NCI-H146 treated with DMSO at 0.1 percent for 48 hours (cell line): ENCODE results near the gene TAF4.
"Not testable (repeated sequence)": the region's sequence is repeated elsewhere in the genome, so short reads cannot be mapped to it uniquely, and the experiment has no call there.

Source experiments
- DNase-seq: peaks from one replicate; lab custom pipeline; 2025; ENCODE audit not compliant: unreplicated experiment; lab: John Stamatoyannopoulos, UW

TAF4 gene

GRCh38 chr20:62007127-62007647, 58.5 kb downstream of the TAF4 start:
- DNase-seq = no peak

DNA sequence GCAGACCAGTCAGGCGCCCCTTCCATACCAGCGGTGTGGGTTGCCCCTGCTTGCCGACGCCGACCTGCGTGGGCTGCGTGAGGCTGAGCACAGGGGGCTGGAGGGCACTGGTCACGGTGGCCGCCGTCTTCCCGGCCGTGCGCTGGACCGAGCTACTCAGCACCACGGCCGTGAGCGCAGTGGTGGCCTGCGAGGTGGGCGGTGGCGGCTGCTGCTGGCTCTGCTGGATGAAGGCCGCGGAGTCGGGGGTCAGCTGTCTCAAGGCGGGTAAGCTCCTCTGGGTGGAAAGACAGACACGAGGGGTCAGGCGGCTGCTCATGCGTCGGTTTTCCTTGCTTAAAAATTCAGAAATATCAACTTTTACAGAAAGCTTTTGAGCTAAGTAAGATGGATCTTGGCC, 59.2 kb downstream of the TAF4 start:
- DNase-seq = no peak

- no peak for DNase-seq
Observed at GRCh38 chr20:62004614-62005013, 61.1 kb downstream of the TAF4 start.

DNA sequence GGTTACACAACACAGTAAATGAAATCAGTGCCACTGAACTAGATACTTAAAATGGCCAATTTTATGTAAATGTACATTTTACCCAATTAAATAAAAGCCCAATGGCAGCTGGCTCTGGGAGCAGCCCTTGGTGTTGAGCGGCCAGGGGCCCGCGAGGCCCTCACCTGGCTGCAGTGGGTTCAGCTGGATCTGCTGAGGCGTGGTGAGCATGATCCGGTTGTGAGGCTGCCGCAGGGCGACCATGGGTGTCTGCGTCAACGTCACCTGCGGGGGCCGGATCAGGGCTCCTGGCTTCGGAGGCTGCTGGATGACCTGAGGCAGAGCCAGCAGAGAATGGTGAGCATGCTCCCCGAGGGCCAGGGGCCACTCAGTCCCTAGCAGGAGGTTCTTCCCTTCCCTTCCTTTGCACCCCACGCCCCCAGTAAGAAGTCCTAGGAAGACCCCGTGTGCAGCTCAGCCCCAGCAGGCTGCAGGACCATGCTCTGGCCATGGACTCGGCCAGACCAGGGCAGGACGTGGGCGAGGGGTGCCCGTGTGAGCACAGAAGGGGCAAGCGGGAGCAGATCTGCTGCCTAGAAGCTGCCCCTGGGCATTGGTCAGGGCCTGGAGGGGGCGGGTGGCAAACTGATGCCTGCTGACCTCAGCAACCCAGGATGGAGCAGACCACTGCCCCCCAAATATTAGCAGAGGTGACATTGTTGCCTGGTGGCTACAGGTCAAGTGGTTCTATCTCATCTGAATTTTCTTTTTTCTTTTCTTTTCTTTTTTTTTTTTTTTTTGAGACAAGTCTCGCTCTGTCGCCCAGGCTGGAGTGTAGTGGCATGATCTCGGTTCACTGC, 61.9 kb downstream of the TAF4 start:
- DNase-seq = no peak

DNA sequence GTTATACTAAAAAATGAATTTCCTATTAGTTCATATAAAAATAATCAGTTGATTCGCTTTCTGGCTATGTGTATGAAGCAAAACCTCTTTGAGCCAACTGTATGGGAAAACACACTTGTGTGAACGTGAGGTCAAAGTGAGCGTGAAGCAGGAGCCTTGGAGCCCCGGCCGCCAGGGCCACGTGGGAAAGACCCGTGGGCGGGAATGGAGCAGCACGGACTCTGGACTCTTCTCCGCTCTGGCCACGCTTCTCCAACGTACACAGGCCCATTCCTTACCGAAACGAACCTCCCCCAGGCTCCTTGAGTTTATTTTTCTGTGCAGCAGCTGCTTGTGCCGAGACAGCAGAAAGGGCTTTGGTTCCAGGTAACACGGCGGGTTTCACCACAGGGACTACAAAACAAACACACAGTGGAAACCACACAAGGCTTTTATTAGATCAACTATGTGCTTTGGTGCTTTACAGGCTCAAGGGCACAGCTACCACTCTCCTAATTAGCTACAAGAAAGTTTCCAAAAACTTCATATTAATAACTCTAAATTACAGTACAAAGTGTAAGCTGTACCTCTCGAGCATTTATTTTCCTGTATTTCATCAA, 62.7 kb downstream of the TAF4 start:
- no peak for DNase-seq

DNA sequence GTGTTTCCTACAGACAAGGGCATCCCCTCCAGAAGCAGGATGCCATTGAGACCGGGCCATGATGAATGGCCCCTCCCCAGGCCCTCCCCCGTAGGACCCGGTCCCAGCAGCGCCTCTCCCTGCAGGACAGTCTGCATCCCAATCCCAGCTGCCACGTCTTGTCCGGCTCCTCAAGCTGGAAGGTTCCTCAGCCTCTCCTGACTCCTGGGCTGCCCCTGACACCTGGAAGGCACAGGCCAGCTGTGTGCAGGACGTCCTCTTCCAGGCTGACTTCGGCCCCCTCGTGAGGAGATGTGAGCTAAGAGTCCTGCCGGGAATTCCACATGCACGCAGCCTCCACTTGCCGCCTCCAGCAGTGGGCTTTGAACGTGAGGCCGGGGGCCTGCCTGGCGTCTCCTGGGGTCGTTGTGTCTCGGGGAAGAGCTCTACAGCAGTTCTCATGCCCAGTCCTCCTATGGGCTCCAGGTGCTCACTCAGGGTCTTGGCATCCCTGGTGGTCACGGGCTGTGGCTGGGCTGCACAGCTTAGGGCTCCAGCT, 64.4 kb downstream of the TAF4 start:
- no peak for DNase-seq

DNA sequence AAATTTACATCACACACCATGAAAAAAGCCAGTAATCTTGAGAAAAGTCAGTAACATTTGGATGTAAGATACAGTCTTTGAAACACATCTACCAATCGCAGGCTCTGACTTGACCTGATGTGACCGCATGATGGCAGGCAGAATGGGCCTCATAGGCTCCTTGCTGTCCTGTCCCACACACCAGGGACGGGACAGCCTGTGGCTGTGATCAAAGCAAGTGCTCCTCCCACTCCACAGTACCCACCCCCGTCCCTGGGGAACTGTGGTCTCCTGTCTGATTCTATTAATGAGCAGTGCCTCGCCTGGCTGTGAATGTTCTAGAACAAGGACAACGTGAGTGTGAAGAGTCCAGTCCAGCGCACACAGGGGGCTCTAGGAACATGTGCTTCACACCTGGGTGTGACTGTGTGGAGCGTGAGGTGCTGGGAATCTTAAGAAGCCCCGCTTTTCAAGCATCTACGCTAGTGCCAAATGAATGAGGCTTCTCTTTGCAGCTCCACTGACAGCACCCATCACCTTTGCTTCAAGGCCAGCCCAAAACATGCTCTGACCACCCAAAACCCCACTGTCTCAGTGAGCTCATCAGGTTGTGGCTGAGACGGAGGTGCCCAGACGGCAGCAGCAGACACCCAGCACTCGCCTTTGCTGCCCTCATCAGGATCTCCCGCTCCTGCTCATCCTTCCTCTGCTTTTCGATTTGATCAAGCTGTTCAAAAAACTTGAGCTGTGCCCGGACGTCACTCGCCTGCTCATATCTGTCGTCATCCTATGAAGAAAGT, 67.1 kb downstream of the TAF4 start:
- DNase-seq = no peak

GRCh38 chr20:61997891-61998290, 67.8 kb downstream of the TAF4 start:
- no peak for DNase-seq

GRCh38 chr20:61997372-61997771, 68.3 kb downstream of the TAF4 start:
- DNase-seq = no peak

- DNase-seq = no peak
Observed at GRCh38 chr20:61994546-61994945, 71.1 kb downstream of the TAF4 start.

DNA sequence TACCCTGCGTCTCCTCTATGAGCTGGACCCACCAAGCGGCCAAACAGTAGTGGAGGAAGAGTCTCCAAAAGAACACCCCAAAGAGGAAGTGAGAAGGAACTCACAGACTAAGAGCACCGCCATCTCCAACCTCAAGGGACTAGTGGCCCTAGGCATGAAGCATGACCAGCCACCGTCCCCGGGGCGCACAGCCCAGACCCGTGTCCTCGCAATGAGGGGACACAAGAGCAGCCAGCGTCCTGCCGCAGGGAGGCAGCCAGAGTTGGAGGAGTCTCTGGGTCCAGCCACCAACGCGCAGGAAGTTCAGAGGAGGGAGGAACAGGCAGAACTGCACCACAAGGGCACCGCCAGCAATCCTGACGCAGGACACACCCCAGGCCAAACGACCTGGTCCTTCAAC, 72.6 kb downstream of the TAF4 start:
- DNase-seq = no peak

DNA sequence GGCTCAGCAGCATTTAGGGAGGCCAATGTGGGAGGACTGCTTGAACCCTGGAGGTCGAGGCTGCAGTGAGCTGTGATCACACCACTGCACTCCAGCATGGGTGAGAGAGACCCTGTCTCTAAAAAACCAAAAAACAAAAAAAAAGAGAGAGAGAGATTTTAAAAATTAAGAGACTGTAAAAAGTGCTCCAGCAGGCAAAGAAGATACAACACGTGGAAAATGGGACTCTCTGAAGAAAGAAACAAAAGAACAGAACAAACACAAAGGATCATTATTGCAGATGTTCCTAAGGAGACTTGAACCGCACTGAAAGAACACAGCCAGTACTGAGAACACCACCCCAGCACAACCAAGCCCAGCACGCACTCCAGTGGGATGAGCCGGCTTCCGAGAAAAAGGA, 74.2 kb downstream of the TAF4 start:
- DNase-seq = no peak

GRCh38 chr20:61990484-61990883, 75.2 kb downstream of the TAF4 start:
- no peak for DNase-seq

DNA sequence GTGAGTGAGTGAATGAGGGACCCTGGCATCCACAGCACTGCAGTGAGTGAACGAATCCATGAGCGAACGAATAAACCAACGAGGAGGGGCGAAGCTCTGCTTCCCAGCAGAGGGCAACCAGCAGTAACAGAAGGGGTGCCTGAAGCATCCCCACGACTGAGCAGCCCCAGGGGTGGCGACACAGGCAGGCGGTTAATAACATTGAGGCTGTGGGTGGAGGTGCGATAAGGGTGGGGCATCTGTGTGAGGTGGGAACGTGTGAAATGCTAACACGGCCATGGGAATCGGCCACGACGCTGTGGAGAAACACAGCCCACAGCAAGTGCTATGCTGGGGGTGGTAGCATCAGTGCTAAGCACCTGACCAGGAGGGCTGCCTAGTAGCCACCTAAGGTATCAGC, 75.9 kb downstream of the TAF4 start:
- no peak for DNase-seq

DNA sequence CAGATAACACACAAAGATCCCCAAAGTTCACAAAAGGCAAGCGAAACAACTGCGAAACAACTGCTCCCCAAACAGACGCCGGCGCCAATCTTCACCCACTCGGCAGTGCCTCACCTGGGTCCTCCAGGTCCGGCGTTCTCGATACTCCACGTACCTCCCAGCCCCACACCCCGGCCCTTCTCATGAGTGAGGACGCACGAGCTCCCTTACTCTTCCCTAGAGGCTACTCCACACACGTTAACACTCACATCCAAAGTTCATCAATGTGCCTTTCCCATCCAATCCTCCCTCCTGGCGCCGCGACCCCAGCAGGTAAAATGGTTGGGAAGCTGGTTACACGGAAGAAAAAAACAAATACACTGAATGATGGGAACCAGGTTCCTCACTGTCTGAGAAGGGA, 77.0 kb downstream of the TAF4 start:
- DNase-seq = no peak

- no peak for DNase-seq
Observed at GRCh38 chr20:61986762-61987321, 78.8 kb downstream of the TAF4 start.

GRCh38 chr20:61985096-61985495, 80.6 kb downstream of the TAF4 start:
- no peak for DNase-seq

GRCh38 chr20:61984431-61984830, 81.2 kb downstream of the TAF4 start:
- DNase-seq = not testable (repeated sequence)

GRCh38 chr20:61983965-61984364, 81.7 kb downstream of the TAF4 start:
- no peak for DNase-seq

DNA sequence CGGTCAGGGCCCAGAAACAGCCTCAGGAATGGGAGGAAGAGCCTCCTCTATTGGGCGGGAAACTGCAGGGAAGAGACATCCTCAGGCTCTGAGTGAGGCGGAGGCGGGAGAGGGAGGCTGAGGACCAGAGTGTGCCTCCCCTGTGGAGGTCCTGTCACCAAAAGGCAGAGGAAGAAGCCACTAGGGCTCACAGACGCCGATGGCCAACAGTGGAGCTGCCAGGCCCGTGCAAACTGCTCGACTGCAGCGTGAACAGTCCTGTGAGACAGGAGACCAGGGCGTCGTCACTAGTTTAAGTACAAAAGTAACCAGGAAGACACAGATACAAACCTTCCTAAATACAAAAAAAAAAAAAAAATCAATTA, 82.7 kb downstream of the TAF4 start:
- no peak for DNase-seq
